Kidney epithelial cell (primary cell): ENCODE data around the gene PRMT1. TPM values are rescaled to one million over a fixed set of nuclear protein-coding genes. Genes with fewer than 3 reads are reported as not detected.

Experiments used
- DNase-seq: peaks from one replicate; pipeline ENCODE4 v3.0.0-alpha.2; 2010; ENCODE audit warnings: low read depth
- H3K27me3 ChIP-seq: 2 replicates; pipeline ENCODE4 v1.6.0; 2011; ENCODE audit warnings: low read length; ENCODE audit not compliant: control insufficient read depth, insufficient read depth
- H3K36me3 ChIP-seq: 2 replicates; pipeline ENCODE4 v1.5.1; 2011; ENCODE audit warnings: low read length; ENCODE audit not compliant: control insufficient read depth, insufficient read depth
- H3K4me3 ChIP-seq: 2 replicates; pipeline ENCODE4 v1.5.1; 2011; ENCODE audit warnings: low read depth, mild to moderate bottlenecking, control low read depth, low read length
- CTCF ChIP-seq: IDR thresholded peaks from 2 replicates; pipeline ENCODE4 v1.5.1; 2011; ENCODE audit warnings: mild to moderate bottlenecking, moderate library complexity, low read length, control low read depth, inconsistent platforms; ENCODE audit not compliant: insufficient read depth, poor library complexity, severe bottlenecking
- total RNA-seq: library from RNA; depleted of rRNA; stranded (reverse); fragments of >200 nt; gene quantifications from 2 replicates; pipeline ENCODE4 v1.2.3, GENCODE V29; 2015

The PRMT1 gene
- total RNA-seq, 1 donor from 2014 or later: 284 TPM

- Histone ChIP-seq H3K36me3 (peaks cover 6% of the 10 kb centered on the region), H3K4me3 (no peak overlapping the region), H3K27me3 (no peaks in the 10 kb centered on the region)
- no peak for DNase-seq
- TF ChIP-seq CTCF: no peak
Measured at GRCh38 chr19:49654581-49654980, 22.5 kb upstream of the PRMT1 start.

GRCh38 chr19:49655570-49656455, 21.3 kb upstream of the PRMT1 start:
- no peak for DNase-seq
- no peak overlapping the region for H3K4me3 ChIP-seq
- H3K36me3 ChIP-seq: peaks cover 7% of the 10 kb centered on the region
- no peaks in the 10 kb centered on the region for H3K27me3 ChIP-seq
- no peak for TF ChIP-seq CTCF

- H3K4me3 ChIP-seq: no peak overlapping the region
- DNase-seq: no peak
- peaks cover 7% of the 10 kb centered on the region for H3K36me3 ChIP-seq
- H3K27me3 ChIP-seq: no peaks in the 10 kb centered on the region
- no peak for TF ChIP-seq CTCF
Measured at GRCh38 chr19:49656456-49657109, 20.5 kb upstream of the PRMT1 start.

GRCh38 chr19:49657493-49658138, 19.5 kb upstream of the PRMT1 start:
- DNase-seq: no peak
- no peak for TF ChIP-seq CTCF
- Histone ChIP-seq H3K27me3 (no peaks in the 10 kb centered on the region), H3K4me3 (no peak overlapping the region), H3K36me3 (peaks cover 7% of the 10 kb centered on the region)

- H3K36me3 ChIP-seq: peaks cover 7% of the 10 kb centered on the region
- DNase-seq: no peak
Measured at GRCh38 chr19:49658139-49658517, 18.9 kb upstream of the PRMT1 start.

More at GRCh38 chr19:49658139-49658517, 18.9 kb upstream of the PRMT1 start:
- Histone ChIP-seq H3K27me3 (no peaks in the 10 kb centered on the region), H3K4me3 (no peak overlapping the region)
- no peak for TF ChIP-seq CTCF
